Hindlimb muscle (tissue), 1 donor: Measurements from ENCODE around the gene ADAMTS18. TPM values are rescaled to one million over a fixed set of nuclear protein-coding genes. Genes with fewer than 3 reads are reported as not detected.

ENCODE experiments used
- DNase-seq: peaks from one replicate; pipeline ENCODE4 v3.0.0-alpha.2; 2013
- polyA plus RNA-seq: library from polyadenylated mRNA; unstranded; fragments of 120-200 nt; gene quantifications from one replicate; pipeline ENCODE4 v1.2.1, GENCODE V29; 2013; ENCODE audit not compliant: insufficient read length

The ADAMTS18 gene
- polyA plus RNA-seq, 1 donor: 3.7 TPM

- no peak for DNase-seq
Observed at GRCh38 chr16:77386831-77387814, 47.7 kb downstream of the ADAMTS18 start.

- DNase-seq: no peak
Observed at GRCh38 chr16:77385481-77385880, 49.4 kb downstream of the ADAMTS18 start.

GRCh38 chr16:77383606-77384187 lies 51.1 kb downstream of the ADAMTS18 start:
- no peak for DNase-seq

GRCh38 chr16:77376358-77376757 lies 58.5 kb downstream of the ADAMTS18 start:
- no peak for DNase-seq

- no peak for DNase-seq
Observed at GRCh38 chr16:77375396-77375795, 59.4 kb downstream of the ADAMTS18 start.

- DNase-seq: no peak
Observed at GRCh38 chr16:77374384-77374783, 60.5 kb downstream of the ADAMTS18 start.

- DNase-seq: no peak
Observed at GRCh38 chr16:77373726-77374125, 61.1 kb downstream of the ADAMTS18 start.

- DNase-seq: no peak
Observed at GRCh38 chr16:77364770-77365169, 70.1 kb downstream of the ADAMTS18 start.

- DNase-seq: no peak
Observed at GRCh38 chr16:77359065-77359502, 75.8 kb downstream of the ADAMTS18 start.

GRCh38 chr16:77353587-77354263 lies 81.1 kb downstream of the ADAMTS18 start:
- DNase-seq: no peak

GRCh38 chr16:77344341-77344740 lies 90.5 kb downstream of the ADAMTS18 start:
- DNase-seq: no peak

- no peak for DNase-seq
Observed at GRCh38 chr16:77336637-77337036, 98.2 kb downstream of the ADAMTS18 start.

- no peak for DNase-seq
Observed at GRCh38 chr16:77335652-77336234, 99.1 kb downstream of the ADAMTS18 start.

- DNase-seq: no peak
Observed at GRCh38 chr16:77332792-77333191, 102.0 kb downstream of the ADAMTS18 start.

- DNase-seq: no peak
Observed at GRCh38 chr16:77331802-77332586, 102.8 kb downstream of the ADAMTS18 start.

GRCh38 chr16:77331043-77331442 lies 103.8 kb downstream of the ADAMTS18 start:
- DNase-seq: no peak

- no peak for DNase-seq
Observed at GRCh38 chr16:77330332-77331042, 104.3 kb downstream of the ADAMTS18 start.

GRCh38 chr16:77328768-77329167 lies 106.1 kb downstream of the ADAMTS18 start:
- DNase-seq: peak; percentile 30

- DNase-seq: peak; percentile 31
Observed at GRCh38 chr16:77328274-77328673, 106.6 kb downstream of the ADAMTS18 start.

- no peak for DNase-seq
Observed at GRCh38 chr16:77327717-77328116, 107.1 kb downstream of the ADAMTS18 start.

GRCh38 chr16:77324729-77325128 lies 110.1 kb downstream of the ADAMTS18 start:
- no peak for DNase-seq
